GM12878 (cell line): ENCODE measurements around the gene ZNF860. TPM values are rescaled to one million over a fixed set of nuclear protein-coding genes. Genes with fewer than 3 reads are reported as not detected.

Experiments used
- ATAC-seq: fragments of 200-7000 bp; cut with Tn5 transposase; 3 replicates; pipeline ENCODE4 v1.9.1; 2020; ENCODE audit warnings: mild to moderate bottlenecking, moderate library complexity
- BruUV-seq: library from RNA; stranded (reverse); fragments of 400-500 nt; replicated peaks from 2 replicates; lab custom pipeline; 2021; lab: Mats Ljungman, UMichigan
- CTCF ChIA-PET: fragments of 300-600 bp; sonication (Branson Sonifier 250); formaldehyde crosslinking; extraction: SDS; loops from one replicate; lab custom pipeline; 2021; ENCODE audit warnings: inconsistent platforms; lab: Yijun Ruan, JAX
- POLR2A ChIA-PET: fragments of 350-600 bp; formaldehyde crosslinking; extraction: SDS; loops from one replicate; lab custom pipeline; 2021; ENCODE audit warnings: inconsistent platforms; lab: Charles Lee
- RAD21 ChIA-PET: fragments of 300-600 bp; sonication (Branson Sonifier 250); formaldehyde crosslinking; loops from one replicate; lab custom pipeline; 2023; ENCODE audit warnings: antibody characterized with exemption; ENCODE audit not compliant: unreplicated experiment; lab: Charles Lee
- SMC1A ChIA-PET: fragments of 300-600 bp; sonication (Branson Sonifier 250); formaldehyde crosslinking; loops from one replicate; lab custom pipeline; 2023; ENCODE audit not compliant: unreplicated experiment, uncharacterized antibody; lab: Charles Lee
- DNase-seq: peaks from one replicate; pipeline ENCODE4 v3.0.0-alpha.2; 2011; ENCODE audit warnings: low read depth, low spot score
- FAIRE-seq: peaks from 3 replicates; lab custom pipeline; 2011; peaks lifted over from hg19 to GRCh38; lab: Jason Lieb, UNC
- H2AFZ ChIP-seq: 2 replicates; pipeline ENCODE4 v1.6.0; 2011; ENCODE audit warnings: low read depth, low read length, control low read depth; ENCODE audit not compliant: control insufficient read depth
- H3K27ac ChIP-seq: 2 replicates; pipeline ENCODE4 v1.5.1; 2011; ENCODE audit warnings: control low read depth; ENCODE audit not compliant: control insufficient read depth, insufficient read depth
- H3K27me3 ChIP-seq, 2 experiments: replicated peaks in 1 of 2; 2 replicates each; pipeline versions ENCODE4 v1.6.0 to v1.6.1; 2011; ENCODE audit warnings: low read length in 1 of 2; ENCODE audit not compliant: control insufficient read depth in 2 of 2, insufficient read depth in 2 of 2
- H3K36me3 ChIP-seq, 2 experiments: 2 replicates each; pipeline ENCODE4 v1.5.1; 2011; ENCODE audit warnings: low read length in 1 of 2; ENCODE audit not compliant: control insufficient read depth in 2 of 2, insufficient read depth in 2 of 2
- H3K4me1 ChIP-seq: 2 replicates; pipeline ENCODE4 v1.6.1; 2011; ENCODE audit warnings: mild to moderate bottlenecking, low read length, moderate library complexity, mixed read lengths; ENCODE audit not compliant: control insufficient read depth, insufficient read depth
- H3K4me2 ChIP-seq: 2 replicates; pipeline ENCODE4 v1.6.0; 2011; ENCODE audit warnings: control low read depth; ENCODE audit not compliant: control insufficient read depth, insufficient read depth
- H3K4me3 ChIP-seq: fragments of 200-600 bp; sonication (generic); 2 replicates; pipeline ENCODE4 v1.5.1; 2016
- H3K79me2 ChIP-seq: 2 replicates; pipeline ENCODE4 v1.6.0; 2011; ENCODE audit warnings: low read length; ENCODE audit not compliant: control insufficient read depth, insufficient read depth
- H3K9ac ChIP-seq: 2 replicates; pipeline ENCODE4 v1.8.0; 2011; ENCODE audit warnings: low read length, control low read depth, mixed read lengths; ENCODE audit not compliant: control insufficient read depth, insufficient read depth
- H3K9me3 ChIP-seq: replicated peaks from 3 replicates; pipeline ENCODE4 v1.5.1; 2011; ENCODE audit warnings: mild to moderate bottlenecking, low read length; ENCODE audit not compliant: control insufficient read depth, insufficient read depth
- H4K20me1 ChIP-seq: 2 replicates; pipeline ENCODE4 v1.6.0; 2011; ENCODE audit not compliant: control insufficient read depth, insufficient read depth
- ATF7 ChIP-seq: fragments of 450-650 bp; IDR thresholded peaks from 2 replicates; pipeline ENCODE4 v1.6.1; 2016; ENCODE audit warnings: low read depth, mild to moderate bottlenecking
- CBX3 ChIP-seq: fragments of 200-600 bp; sonication (generic); IDR thresholded peaks from 2 replicates; pipeline ENCODE4 v1.6.1; 2016; ENCODE audit warnings: low read depth, borderline replicate concordance
- FOS ChIP-seq: IDR thresholded peaks from 3 replicates; pipeline ENCODE4 v1.6.1; 2011; ENCODE audit warnings: borderline replicate concordance; ENCODE audit not compliant: insufficient read length; ENCODE audit errors: extremely low read depth
- FOXK2 ChIP-seq: fragments of 450-650 bp; IDR thresholded peaks from 2 replicates; pipeline ENCODE4 v1.6.1; 2017; ENCODE audit warnings: mild to moderate bottlenecking, moderate library complexity
- NBN ChIP-seq: fragments of 450-650 bp; IDR thresholded peaks from 2 replicates; pipeline ENCODE4 v1.6.1; 2016
- NR2F1 ChIP-seq: fragments of 450-650 bp; conservative IDR thresholded peaks from 2 replicates; pipeline ENCODE4 v1.6.1; 2017; ENCODE audit warnings: mild to moderate bottlenecking
- PAX5 ChIP-seq: IDR thresholded peaks from 2 replicates; pipeline ENCODE4 v1.6.1; 2011; ENCODE audit warnings: low read depth, low read length, borderline replicate concordance
- RCOR1 ChIP-seq: conservative IDR thresholded peaks from 2 replicates; pipeline ENCODE4 v1.6.1; 2012; ENCODE audit warnings: low read depth, low read length, improper control_type of control experiment
- RELB ChIP-seq: fragments of 450-650 bp; IDR thresholded peaks from 2 replicates; pipeline ENCODE4 v1.6.1; 2017; ENCODE audit warnings: low read depth, mild to moderate bottlenecking, moderate library complexity
- SMC3 ChIP-seq: IDR thresholded peaks from 2 replicates; pipeline ENCODE4 v1.6.1; 2011; ENCODE audit warnings: low read length, improper control_type of control experiment, borderline replicate concordance
- WGBS: methylation state at CpG from one replicate; pipeline ENCODE4 v1.1.6; 2016; ENCODE audit warnings: low lambda C conversion rate; ENCODE audit not compliant: insufficient replicate concordance, insufficient coverage; ENCODE audit errors: missing lambda C conversion rate; 5-methylcytosine and 5-hydroxymethylcytosine counted together
- in situ Hi-C: fragments of 300-500 bp; cut with MboI; formaldehyde crosslinking; loops from 9 replicates; pipeline ENCODE4 v1.14.3; 2018; ENCODE audit warnings: mixed read lengths
- intact Hi-C: fragments of 100-400 bp; cut with micrococcal nuclease; formaldehyde crosslinking; loops from one replicate; pipeline ENCODE4 v1.14.2; 2022; ENCODE audit not compliant: unreplicated experiment
- polyA plus RNA-seq, 11 experiments: library from polyadenylated mRNA; depleted of rRNA in 4 of 11; unstranded in 6 of 11; stranded (reverse) in 5 of 11; fragments of >200 nt; fragmentation: Nextera tagmentation in 4 of 11; fragmentation: Illumina TruSeq in 1 of 11; extraction: Ambion mirVana in 4 of 11; extraction: Trizol in 1 of 11; gene quantifications; 1 replicate in 1 of 11; 2 replicates in 10 of 11; pipeline versions ENCODE4 v1.2.1 to v1.2.3, GENCODE V29; 2011 to 2016; ENCODE audit warnings: inconsistent platforms in 2 of 11, missing spikeins in 2 of 11, low read depth in 1 of 11
- total RNA-seq, 4 experiments: library from RNA; depleted of rRNA in 3 of 4; stranded (reverse); fragments of >200 nt in 3 of 4; fragmentation: Illumina TruSeq in 1 of 4; extraction: Trizol in 1 of 4; gene quantifications; 2 replicates each; pipeline versions ENCODE4 v1.2.1 to v1.2.3, GENCODE V29; 2013 to 2021
- TF ChIP-seq, protein P1 (sequence below): IDR thresholded peaks from 2 replicates; pipeline ENCODE4 v1.6.1; 2012; ENCODE audit warnings: mild to moderate bottlenecking, low read depth, low read length
- TF ChIP-seq, protein P2 (sequence below): fragments of 450-650 bp; IDR thresholded peaks from 2 replicates; pipeline ENCODE4 v1.6.1; 2018; ENCODE audit warnings: mild to moderate bottlenecking, low read depth, moderate library complexity; ENCODE audit not compliant: partially characterized antibody

The ZNF860 gene
- total and polyA plus RNA-seq, 10 of the 15 experiments (the other 5 are each of a cell fraction or from before 2014, with no cell fraction given) = not detected

DNA sequence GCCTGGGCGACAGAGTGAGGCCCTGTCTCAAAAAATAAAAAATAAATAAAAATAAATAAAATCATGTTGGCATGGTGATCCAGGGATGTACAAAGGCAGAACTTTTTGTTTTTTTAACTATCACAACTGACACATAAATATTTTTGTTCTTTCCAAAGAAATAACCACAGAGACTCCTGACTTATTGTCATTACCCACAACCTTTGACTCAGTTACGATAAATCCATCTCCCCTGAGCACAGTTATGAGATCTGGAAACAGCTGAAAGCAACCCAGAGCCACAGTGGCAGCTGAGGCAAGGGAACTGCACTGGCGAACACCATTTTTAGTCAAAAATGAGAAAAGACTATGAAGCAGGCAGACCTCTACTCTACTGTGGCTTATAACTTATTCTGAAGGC is 24.4 kb upstream of the ZNF860 start:
- Histone ChIP-seq H3K4me3 (no peak overlapping the region), H3K4me2 (no peak overlapping the region), H4K20me1 (no peaks in the 10 kb centered on the region), H3K79me2 (no peaks in the 10 kb centered on the region), H3K27me3 (no peaks in the 10 kb centered on the region; a peak in 1 of 4 replicates), H3K4me1 (peaks cover 5% of the 10 kb centered on the region), H3K36me3 (no peaks in the 10 kb centered on the region), H3K9me3 (peaks cover 5% of the 10 kb centered on the region; the same call in 2 of the 3 replicates), H2AFZ (no peak overlapping the region), H3K27ac (no peak overlapping the region), H3K9ac (no peak overlapping the region)
- RAD21 ChIA-PET = no interaction called here
- FAIRE-seq = no peak
- no peak for ATAC-seq
- intact Hi-C loops = no loop called here
- 56% methylated on average over 3 of the region's 3 CpGs for WGBS
- TF ChIP-seq FOXK2 = no peak
- no peak for TF ChIP-seq FOS
- TF ChIP-seq RCOR1 = no peak
- no peak for TF ChIP-seq SMC3
- no peak for TF ChIP-seq ATF7
- TF ChIP-seq NBN = no peak
- TF ChIP-seq RELB = no peak
- no peak for TF ChIP-seq NR2F1
- TF ChIP-seq, protein P1, sequence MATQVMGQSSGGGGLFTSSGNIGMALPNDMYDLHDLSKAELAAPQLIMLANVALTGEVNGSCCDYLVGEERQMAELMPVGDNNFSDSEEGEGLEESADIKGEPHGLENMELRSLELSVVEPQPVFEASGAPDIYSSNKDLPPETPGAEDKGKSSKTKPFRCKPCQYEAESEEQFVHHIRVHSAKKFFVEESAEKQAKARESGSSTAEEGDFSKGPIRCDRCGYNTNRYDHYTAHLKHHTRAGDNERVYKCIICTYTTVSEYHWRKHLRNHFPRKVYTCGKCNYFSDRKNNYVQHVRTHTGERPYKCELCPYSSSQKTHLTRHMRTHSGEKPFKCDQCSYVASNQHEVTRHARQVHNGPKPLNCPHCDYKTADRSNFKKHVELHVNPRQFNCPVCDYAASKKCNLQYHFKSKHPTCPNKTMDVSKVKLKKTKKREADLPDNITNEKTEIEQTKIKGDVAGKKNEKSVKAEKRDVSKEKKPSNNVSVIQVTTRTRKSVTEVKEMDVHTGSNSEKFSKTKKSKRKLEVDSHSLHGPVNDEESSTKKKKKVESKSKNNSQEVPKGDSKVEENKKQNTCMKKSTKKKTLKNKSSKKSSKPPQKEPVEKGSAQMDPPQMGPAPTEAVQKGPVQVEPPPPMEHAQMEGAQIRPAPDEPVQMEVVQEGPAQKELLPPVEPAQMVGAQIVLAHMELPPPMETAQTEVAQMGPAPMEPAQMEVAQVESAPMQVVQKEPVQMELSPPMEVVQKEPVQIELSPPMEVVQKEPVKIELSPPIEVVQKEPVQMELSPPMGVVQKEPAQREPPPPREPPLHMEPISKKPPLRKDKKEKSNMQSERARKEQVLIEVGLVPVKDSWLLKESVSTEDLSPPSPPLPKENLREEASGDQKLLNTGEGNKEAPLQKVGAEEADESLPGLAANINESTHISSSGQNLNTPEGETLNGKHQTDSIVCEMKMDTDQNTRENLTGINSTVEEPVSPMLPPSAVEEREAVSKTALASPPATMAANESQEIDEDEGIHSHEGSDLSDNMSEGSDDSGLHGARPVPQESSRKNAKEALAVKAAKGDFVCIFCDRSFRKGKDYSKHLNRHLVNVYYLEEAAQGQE = no peak
- no peak for TF ChIP-seq CBX3
- TF ChIP-seq PAX5 = no peak
- TF ChIP-seq, protein P2, sequence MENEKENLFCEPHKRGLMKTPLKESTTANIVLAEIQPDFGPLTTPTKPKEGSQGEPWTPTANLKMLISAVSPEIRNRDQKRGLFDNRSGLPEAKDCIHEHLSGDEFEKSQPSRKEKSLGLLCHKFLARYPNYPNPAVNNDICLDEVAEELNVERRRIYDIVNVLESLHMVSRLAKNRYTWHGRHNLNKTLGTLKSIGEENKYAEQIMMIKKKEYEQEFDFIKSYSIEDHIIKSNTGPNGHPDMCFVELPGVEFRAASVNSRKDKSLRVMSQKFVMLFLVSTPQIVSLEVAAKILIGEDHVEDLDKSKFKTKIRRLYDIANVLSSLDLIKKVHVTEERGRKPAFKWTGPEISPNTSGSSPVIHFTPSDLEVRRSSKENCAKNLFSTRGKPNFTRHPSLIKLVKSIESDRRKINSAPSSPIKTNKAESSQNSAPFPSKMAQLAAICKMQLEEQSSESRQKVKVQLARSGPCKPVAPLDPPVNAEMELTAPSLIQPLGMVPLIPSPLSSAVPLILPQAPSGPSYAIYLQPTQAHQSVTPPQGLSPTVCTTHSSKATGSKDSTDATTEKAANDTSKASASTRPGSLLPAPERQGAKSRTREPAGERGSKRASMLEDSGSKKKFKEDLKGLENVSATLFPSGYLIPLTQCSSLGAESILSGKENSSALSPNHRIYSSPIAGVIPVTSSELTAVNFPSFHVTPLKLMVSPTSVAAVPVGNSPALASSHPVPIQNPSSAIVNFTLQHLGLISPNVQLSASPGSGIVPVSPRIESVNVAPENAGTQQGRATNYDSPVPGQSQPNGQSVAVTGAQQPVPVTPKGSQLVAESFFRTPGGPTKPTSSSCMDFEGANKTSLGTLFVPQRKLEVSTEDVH = no peak
- POLR2A ChIA-PET = no interaction called here
- no TSS peak for BruUV-seq
- SMC1A ChIA-PET = no interaction called here
- DNase-seq = no peak
- CTCF ChIA-PET = no interaction called here
- in situ Hi-C loops = no loop called here
